Esophagus squamous epithelium (tissue), 5 donors: ENCODE results near the gene ASTN2. TPM values are rescaled to one million over a fixed set of nuclear protein-coding genes. Genes with fewer than 3 reads are reported as not detected.

Source experiments
- DNase-seq: peaks from one replicate; lab custom pipeline; 2025; lab: John Stamatoyannopoulos, UW
- H3K27ac ChIP-seq, 4 donors: fragments of 200-600 bp; sonication (generic); one replicate each; pipeline ENCODE4 v1.5.1; 2016 to 2019; ENCODE audit warnings: mild to moderate bottlenecking in 1 of 4
- H3K27me3 ChIP-seq, 4 donors: fragments of 200-600 bp; sonication (generic); 1 replicate in 3 of 4; 2 replicates in 1 of 4; pipeline versions ENCODE4 v1.5.1 to v1.6.0; 2017 to 2021; ENCODE audit warnings: antibody characterized with exemption in 1 of 4
- H3K36me3 ChIP-seq, 3 donors: fragments of 200-600 bp; sonication (generic); one replicate each; pipeline ENCODE4 v1.5.1; 2016 to 2019
- H3K4me1 ChIP-seq, 3 donors: fragments of 200-600 bp; sonication (generic); one replicate each; pipeline ENCODE4 v1.5.1; 2017 to 2019
- H3K4me3 ChIP-seq, 4 donors: fragments of 200-600 bp; sonication (generic); 1 replicate in 3 of 4; 2 replicates in 1 of 4; pipeline ENCODE4 v1.5.1; 2016 to 2019; ENCODE audit warnings: mild to moderate bottlenecking in 2 of 4, moderate library complexity in 1 of 4
- H3K9me3 ChIP-seq, 3 donors: fragments of 200-600 bp; sonication (generic); one replicate each; pipeline ENCODE4 v1.5.1; 2016 to 2019
- CTCF ChIP-seq, 6 experiments: fragments of 450-650 bp in 4 of 6; fragments of 200-600 bp in 2 of 6; sonication (generic) in 2 of 6; IDR thresholded peaks; one replicate each; pipeline ENCODE4 v1.5.1; 2016 to 2019; ENCODE audit warnings: antibody characterized with exemption in 6 of 6, mild to moderate bottlenecking in 4 of 6, moderate library complexity in 4 of 6
- POLR2A ChIP-seq, 4 donors: fragments of 450-650 bp; IDR thresholded peaks; one replicate each; pipeline ENCODE4 v1.6.1; 2017; ENCODE audit warnings: antibody characterized with exemption in 4 of 4, mild to moderate bottlenecking in 4 of 4, moderate library complexity in 3 of 4
- WGBS, 2 donors: methylation state at CpG; one replicate each; pipeline ENCODE4 v1.1.5; 2018; 5-methylcytosine and 5-hydroxymethylcytosine counted together
- intact Hi-C: fragments of 100-400 bp; cut with DNase I; formaldehyde crosslinking; loops from one replicate; pipeline ENCODE4 v1.15.0; 2022
- total RNA-seq, 4 donors: library from RNA; depleted of rRNA; stranded (reverse); fragments of >200 nt; gene quantifications; one replicate each; pipeline ENCODE4 v1.1.0, GENCODE V29; 2016
- donor health status: DM: yes; HTN: yes; CAD: no.

Gene ASTN2
- total RNA-seq, 4 donors from 2014 or later, result 0.13 to 1.9 (median 0.27) TPM; not detected in 1

DNA sequence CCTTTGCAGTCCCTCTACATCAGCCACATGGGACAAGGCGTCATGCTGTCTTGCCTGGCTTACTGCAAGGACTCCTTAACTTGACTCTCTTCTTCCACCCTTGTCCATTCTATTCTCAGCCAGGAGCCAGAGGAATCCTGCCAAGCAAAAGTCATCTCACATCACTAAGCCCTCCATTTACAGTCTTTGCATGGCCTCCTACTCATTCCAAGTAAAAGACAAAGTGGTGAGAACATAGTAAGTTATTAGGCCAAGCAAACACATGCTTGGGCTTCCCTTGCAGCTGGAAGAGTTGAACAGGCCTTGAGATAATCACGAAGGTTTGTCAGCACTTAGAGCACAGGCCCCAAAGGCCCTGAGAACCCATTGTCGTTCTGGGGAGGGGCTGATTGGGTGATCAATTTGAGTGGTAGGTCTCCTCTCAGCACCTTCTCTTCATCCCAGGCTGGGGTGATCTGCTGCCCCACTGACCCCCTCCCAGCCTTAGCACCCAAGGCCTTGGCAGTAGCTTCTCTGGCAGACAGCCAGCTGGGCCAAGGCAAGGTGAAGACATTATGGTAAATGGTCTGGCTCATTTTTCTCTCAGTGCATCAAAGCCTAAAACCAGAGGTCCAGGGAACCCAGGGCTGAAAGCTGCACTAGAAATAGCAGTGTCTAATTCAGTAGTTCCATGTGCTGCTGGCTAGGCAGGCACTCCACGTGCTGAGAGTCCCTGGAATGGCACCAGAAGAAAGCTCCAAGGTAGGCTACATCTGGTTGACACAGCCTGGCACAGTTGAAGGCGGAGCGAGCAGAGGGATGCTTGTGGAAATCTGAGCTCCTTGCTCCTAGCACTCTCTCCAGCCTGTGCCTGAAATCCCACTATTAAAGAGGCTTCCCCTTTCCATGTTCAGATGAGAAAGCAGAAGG lies 121.4 kb downstream of the ASTN2 start:
- no peak overlapping the region for H3K4me3 ChIP-seq
- DNase-seq, result no peak

DNA sequence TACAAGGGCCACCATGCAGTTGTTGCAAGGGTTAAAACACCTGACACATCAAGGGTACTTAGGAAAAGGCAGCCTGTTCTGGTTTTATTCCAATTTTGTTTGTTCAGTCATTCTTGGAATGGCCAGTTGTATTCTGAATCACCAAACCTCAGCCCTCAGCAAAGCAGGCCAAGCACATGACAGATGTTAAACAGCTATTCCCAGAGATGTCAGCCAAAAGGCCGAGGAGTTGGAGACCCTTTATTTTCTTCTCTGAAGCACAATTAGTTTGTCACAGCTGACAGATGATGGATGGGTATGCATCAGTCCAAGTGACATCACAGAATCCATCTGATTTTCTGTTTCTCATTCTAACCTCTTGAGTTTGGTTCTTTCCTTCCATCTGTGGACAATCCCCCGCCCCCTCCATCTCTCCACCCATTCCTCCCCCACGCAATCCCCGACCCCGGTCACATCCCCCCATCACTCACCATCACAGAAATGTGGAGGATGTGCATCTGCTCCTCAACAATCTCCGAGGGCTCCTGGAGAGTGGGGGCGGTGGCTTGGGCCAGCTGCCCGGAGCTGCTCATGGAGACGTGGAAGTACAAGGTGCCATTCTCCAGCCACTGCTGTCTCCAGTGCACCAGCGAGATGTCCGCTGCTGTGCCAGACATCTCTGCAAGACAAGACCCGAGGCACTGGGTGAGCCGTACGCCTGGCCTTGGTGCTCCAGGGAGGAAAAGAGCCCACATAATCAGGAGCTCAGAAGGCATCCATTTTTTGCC lies 123.8 kb downstream of the ASTN2 start:
- Histone ChIP-seq H3K27ac (no peak overlapping the region), H3K36me3 (no peaks in the 10 kb centered on the region), H3K4me3 (no peak overlapping the region), H3K27me3 (no peaks in the 10 kb centered on the region), H3K4me1 (no peaks in the 10 kb centered on the region), H3K9me3 (no peaks in the 10 kb centered on the region)
- no peak for DNase-seq
- no peak for TF ChIP-seq CTCF (IDR thresholded peaks at IDR 0.05)
- no peak for TF ChIP-seq POLR2A (IDR thresholded peaks at IDR 0.05)
- 42 to 67% methylated on average over 1 to 8 of the region's 14 CpGs for WGBS, 2 donors
- intact Hi-C loops, result no loop called here

More for the DNA sequence above, 121.4 kb downstream of the ASTN2 start:
- Histone ChIP-seq H3K9me3 (no peaks in the 10 kb centered on the region), H3K4me1 (no peaks in the 10 kb centered on the region), H3K27me3 (no peaks in the 10 kb centered on the region), H3K27ac (no peak overlapping the region), H3K36me3 (no peaks in the 10 kb centered on the region)
- no peak for TF ChIP-seq CTCF (IDR thresholded peaks at IDR 0.05)
- TF ChIP-seq POLR2A (IDR thresholded peaks at IDR 0.05), result no peak
- intact Hi-C loops, result no loop called here
- 64 to 72% methylated on average over 6 of the region's 6 CpGs for WGBS, 2 donors

DNA sequence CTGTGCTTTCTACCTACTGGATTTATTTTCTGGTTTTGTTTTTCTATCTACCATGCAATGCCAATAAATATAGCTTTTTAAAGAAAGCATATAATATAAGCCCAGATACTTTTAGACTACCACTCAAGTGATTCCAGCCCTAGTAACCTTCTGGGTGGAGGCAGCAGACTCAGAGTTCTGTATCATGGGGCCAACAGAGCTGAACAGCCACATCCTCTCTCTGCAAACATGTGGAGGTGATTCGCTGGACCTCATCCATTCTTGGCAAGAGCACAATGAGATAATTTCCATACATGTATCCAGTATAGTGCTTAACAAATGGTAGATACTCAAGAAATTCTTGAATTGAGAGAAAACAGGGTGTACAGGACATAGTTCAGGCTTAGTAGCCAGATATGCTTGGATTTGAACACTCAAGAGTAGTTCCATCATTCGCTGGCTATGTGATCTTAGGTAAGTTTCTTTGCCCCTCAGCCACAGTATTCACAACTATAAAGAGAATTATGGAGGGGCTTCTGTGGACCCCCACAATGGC lies 124.5 kb downstream of the ASTN2 start:
- no peak overlapping the region for H3K27ac ChIP-seq
- no peaks in the 10 kb centered on the region for H3K36me3 ChIP-seq
- H3K4me1 ChIP-seq, result no peaks in the 10 kb centered on the region
- no peak for DNase-seq
- no peak overlapping the region for H3K4me3 ChIP-seq
- no peaks in the 10 kb centered on the region for H3K27me3 ChIP-seq
- intact Hi-C loops, result no loop called here
- TF ChIP-seq CTCF (IDR thresholded peaks at IDR 0.05) (no peak), POLR2A (IDR thresholded peaks at IDR 0.05) (no peak)
- 72 to 93% methylated on average over 2 of the region's 2 CpGs for WGBS, 2 donors
- no peaks in the 10 kb centered on the region for H3K9me3 ChIP-seq

DNA sequence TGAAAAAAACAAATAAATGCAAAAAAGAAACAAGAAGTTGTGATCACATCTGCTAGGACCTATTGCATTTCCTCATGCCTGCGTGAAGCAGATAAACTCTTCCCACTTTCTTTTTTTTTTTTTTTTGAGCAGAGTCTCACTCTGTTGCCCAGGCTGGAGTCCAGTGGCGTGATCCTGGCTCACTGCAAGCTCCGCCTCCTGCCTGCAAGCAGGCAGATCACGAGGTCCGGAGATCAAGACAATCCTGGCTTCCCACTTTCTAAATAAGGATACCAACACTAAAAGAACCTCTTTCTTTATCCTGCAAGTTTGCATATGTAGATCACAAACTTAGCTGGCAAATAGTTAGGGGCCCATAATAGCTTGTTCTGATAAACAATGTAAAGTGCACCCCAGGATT lies 128.6 kb downstream of the ASTN2 start:
- no peak for DNase-seq
- H3K27ac ChIP-seq, result no peak overlapping the region
- 63 to 64% methylated on average over 5 of the region's 5 CpGs for WGBS, 2 donors
- intact Hi-C loops, result no loop called here
- H3K4me1 ChIP-seq, result no peaks in the 10 kb centered on the region
- H3K9me3 ChIP-seq, result peaks cover 0 to 4% (median 0%) of the 10 kb centered on the region in 3 donors
- TF ChIP-seq POLR2A (IDR thresholded peaks at IDR 0.05) (no peak), CTCF (IDR thresholded peaks at IDR 0.05) (no peak)
- H3K36me3 ChIP-seq, result no peaks in the 10 kb centered on the region
- no peak overlapping the region for H3K4me3 ChIP-seq
- no peaks in the 10 kb centered on the region for H3K27me3 ChIP-seq
